Vagina (tissue), 2 donors: Measurements from ENCODE around the gene NPIPB13.
"Not testable (repeated sequence)": the region's sequence is repeated elsewhere in the genome, so short reads cannot be mapped to it uniquely, and the experiment has no call there.

Experiments
- CTCF ChIP-seq, 3 experiments: fragments of 450-650 bp in 2 of 3; fragments of 200-600 bp in 1 of 3; sonication (generic) in 1 of 3; IDR thresholded peaks; one replicate each; pipeline ENCODE4 v1.5.1; 2017 to 2019; ENCODE audit warnings: antibody characterized with exemption in 3 of 3, mild to moderate bottlenecking in 2 of 3, moderate library complexity in 2 of 3
- POLR2A ChIP-seq, 2 donors: fragments of 450-650 bp; IDR thresholded peaks; one replicate each; pipeline ENCODE4 v1.6.1; 2017; ENCODE audit warnings: antibody characterized with exemption in 2 of 2, mild to moderate bottlenecking in 2 of 2, moderate library complexity in 2 of 2

- not testable (repeated sequence) for TF ChIP-seq CTCF, POLR2A (IDR thresholded peaks at IDR 0.05)
These were observed 49.2 kb downstream of the NPIPB13 start, which contains the start of gene SULT1A3 for GRCh38 chr16:30199049-30199448.
